GF-D8 (cell line): ENCODE data around the gene NXPE1.

ENCODE experiments used
- DNase-seq: peaks from one replicate; lab custom pipeline; 2025; lab: John Stamatoyannopoulos, UW

NXPE1 gene

DNA sequence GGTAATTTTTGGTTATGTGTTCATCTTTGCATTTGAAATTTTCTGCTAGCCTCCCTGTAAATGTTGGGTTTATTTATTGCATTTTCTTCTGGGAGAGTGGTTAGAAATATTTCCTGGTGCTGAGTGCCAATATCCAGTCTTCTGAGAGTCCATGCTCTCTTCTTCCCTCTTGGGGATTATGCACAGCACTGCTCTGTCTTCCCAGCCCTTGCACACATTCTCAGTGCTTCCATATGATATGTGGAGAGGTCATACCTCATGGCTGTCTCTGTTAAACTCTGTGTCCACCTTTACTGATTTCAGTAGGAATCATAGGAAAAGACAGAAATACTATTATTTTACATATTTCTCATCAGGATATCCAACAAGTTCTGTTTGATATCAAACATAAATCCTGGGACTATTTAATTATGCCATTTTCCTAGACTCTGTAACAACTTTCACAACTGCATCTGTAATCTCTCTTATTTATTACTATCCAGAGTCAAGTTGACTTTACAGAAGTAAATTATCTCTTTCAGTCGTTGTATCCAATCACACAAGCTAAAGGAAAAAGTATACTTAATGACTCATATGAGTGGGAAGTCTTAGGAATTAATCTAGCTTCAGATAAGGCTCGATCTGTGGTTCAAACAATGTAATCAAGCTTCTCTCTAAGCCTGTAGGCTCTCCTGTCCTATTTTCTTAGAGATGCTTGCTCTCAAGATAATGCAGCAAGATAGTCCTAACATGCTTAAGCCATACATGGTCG is 2.7 kb upstream of the NXPE1 start:
- DNase-seq, result no peak

DNA sequence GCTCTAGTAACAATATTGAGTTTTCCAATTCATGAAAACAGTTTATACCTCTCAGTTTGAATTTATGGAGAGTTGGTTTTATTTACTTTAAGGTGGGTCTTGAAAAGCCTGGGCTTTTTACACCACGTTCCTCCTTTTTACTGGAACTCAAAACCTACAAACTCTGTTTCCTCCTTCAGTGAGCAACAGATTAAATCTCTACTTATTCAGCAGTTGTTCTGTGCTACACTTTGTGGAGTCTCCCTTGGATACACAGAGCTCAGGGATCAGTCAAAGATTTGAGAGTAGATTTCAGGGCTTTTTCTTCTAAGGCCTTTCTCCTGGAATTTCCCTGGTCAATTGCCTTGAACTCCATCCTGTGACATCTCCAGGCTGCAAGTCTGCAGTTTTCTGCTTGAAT is 3.5 kb downstream of the NXPE1 start:
- DNase-seq, result no peak

DNA sequence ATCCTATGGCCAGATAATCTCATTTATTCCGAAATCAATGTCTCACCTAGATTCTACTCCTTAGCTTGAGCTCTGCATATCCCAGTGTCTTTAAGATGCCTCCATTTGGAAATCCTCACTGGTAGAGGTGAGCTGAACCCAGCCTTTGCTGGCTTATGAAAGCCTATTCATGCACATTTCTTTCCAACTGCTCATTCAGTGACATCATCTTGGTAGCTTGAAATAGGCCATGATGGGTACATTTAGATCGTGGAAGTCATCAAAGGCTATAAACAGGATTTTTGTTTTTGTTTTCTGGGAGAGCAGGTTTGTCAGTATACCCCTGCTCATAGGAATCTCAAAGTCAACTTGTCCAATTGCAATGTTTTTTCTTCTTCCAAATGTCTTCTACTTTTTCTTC is 6.0 kb downstream of the NXPE1 start:
- DNase-seq, result no peak

DNA sequence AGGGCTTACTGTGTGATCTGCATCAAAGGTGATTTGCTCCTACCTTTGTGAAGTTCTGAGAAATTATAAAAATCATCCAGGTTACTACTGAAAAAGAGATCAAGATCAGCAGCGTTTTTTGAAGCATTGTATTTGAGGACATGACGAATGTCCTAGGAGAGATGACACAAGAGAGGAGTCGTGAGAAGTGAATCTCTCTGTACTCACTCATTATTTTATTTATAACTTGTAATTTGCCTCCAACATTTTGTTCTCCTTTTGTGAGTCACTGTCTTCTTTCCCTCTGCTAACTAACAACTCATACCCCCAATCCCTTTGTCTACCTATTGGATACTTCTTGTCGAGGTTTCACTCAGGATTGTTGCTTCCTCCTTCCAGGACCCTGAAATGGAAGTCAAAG is 8.6 kb downstream of the NXPE1 start:
- DNase-seq, result no peak

DNA sequence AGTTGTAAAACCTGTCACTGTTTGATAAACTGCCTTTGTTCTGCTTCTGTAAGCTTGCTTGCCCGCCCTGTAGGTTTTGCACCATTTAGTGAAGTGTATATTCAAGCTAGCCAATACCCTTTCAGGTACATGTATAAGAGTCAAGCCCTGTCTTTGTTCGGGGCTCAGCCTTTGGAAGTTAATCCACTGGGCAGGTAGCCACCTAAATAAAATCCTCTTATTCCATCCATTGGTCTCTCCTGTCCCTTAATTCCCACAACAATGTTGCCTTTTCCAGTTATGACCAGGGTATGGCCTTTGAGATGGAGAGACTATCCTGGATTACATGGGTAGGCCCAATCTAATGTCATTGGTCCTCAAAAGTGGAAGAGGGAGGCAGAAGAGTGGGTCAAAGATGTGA is 34.0 kb downstream of the NXPE1 start:
- no peak for DNase-seq

- no peak for DNase-seq
Observed at GRCh38 chr11:114524122-114524521, 35.6 kb downstream of the NXPE1 start.

DNA sequence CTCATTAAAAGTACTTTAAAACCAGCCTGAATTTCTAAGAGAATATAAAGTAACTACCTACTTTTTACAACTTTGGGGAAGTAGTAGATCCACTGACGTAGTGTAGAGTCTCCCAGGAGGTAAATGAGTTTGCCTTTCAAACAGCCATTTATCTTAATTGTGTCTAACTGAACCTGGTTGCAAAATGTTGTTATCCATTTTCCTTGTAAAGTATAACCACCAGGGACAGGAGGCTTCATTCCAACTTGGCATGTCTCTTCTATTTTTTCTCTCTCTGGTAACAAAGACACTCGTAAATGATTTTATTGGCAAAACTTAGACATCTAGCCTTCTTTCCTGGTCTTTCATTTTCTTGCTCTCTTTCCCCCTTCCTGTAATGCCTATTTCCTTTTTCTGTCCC is 36.9 kb downstream of the NXPE1 start:
- DNase-seq, result no peak

GRCh38 chr11:114511538-114511937 is 48.1 kb downstream of the NXPE1 start:
- DNase-seq, result no peak

- no peak for DNase-seq
Observed at GRCh38 chr11:114511079-114511478, 48.6 kb downstream of the NXPE1 start.

DNA sequence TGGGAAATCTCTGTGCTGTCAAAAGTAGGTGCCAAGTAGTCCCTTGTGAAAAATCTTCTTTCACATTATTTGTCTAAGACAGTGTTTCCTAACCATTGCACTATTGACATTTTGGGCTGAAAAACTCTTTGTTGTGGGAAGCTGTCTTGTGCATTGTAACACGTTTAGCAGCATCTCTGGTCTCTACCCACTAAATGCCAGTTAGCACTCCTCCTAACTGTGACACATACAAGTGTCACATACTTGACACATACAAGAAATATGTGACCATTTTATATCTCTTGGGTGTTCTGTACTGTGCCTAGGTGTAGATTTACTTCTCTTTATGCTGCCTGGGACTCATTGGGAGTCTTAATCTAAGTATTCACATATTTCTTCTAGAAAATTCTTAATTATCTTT is 57.8 kb downstream of the NXPE1 start:
- no peak for DNase-seq

DNA sequence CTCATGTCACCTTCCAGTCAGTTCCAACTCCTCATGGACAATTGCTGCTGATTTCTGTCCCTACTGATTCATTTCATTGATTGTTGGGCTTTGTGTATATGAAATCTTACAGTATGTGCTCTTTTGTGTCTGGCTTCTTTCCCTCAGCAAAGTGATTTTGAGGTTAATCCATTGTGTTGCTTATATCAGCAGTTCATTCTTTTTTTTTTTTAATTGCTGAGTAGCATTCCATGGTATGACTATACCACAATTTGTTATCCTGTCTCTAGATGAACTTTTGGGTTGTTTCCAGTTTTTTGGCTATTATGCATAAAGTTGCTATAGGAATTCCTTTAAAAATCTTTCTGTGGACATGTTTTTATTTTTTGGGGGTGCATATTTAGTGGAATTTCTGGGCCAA is 59.9 kb downstream of the NXPE1 start:
- no peak for DNase-seq

- DNase-seq, result no peak
Observed at GRCh38 chr11:114496915-114497314, 62.8 kb downstream of the NXPE1 start.

DNA sequence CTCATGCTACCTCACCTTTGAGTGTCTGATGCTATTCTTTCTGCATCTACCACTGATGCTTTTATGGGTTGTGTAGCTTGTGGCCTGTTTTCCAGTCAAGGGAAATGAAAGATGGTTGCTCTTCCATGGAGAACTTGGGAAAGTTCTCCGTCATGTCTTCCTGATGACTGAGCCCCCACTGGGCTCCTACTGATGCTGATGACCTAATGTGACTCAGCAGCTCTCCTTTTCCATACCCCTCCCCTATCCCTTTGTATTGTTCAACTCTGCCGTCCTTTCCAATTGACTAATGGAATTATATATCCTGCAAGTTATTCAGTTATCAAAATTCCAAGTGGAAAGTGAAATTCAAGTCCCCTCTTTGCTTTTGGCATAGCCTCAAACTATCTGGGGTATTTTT is 75.8 kb downstream of the NXPE1 start:
- DNase-seq, result no peak

DNA sequence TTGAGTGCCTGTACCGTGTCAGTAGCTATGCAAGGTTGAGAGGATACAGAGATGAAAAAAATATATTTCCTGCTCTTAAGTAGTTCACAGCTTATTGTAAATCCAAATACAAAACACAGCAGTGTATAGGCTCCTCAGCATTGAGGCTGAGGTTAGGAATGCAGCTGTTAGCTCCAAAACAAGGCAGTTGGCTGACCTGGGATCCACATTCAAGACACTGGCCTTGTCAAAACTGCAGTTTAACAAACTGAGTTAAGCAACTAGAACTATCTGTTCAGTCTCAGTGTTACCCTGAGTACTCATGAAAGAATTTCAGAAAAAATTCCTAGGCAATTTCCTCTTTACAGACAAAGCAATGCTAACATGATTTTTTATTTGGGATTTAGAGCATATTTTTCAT is 77.6 kb downstream of the NXPE1 start:
- no peak for DNase-seq

DNA sequence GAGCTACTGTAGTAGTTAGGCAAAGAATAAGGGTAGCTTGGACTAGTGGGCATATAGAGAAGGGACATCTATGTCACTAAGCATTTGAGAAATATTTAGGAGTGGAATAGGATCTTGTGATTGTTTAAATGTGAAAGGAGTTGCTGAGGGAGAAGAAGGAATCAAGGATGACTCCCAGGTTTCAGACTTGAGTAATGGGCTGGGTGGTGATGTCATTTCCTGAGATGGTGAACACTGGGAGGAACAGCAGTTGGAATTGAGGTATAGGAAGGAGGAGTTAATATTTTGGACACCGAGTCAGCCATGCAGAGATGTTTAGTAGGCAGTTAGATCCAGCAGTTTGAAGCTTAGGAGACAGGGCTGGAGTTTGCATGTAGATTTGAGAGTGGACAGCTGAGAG is 80.3 kb downstream of the NXPE1 start:
- no peak for DNase-seq

- no peak for DNase-seq
Observed at GRCh38 chr11:114478768-114479167, 80.9 kb downstream of the NXPE1 start.

- no peak for DNase-seq
Observed at GRCh38 chr11:114478001-114478410, 81.7 kb downstream of the NXPE1 start.

GRCh38 chr11:114472661-114473060 is 87.0 kb downstream of the NXPE1 start:
- no peak for DNase-seq
